ENCODE measurements around the gene DOCK3.

- no peak for TF ChIP-seq POLR2A (IDR thresholded peaks at IDR 0.05; ENCODE audit: low read depth, low read length)
- no peak for TF ChIP-seq POLR2AphosphoS5 (IDR thresholded peaks at IDR 0.05; ENCODE audit: low read depth, low read length)
These were observed 683.1 kb downstream of the DOCK3 start for GRCh38 chr3:51357856-51358255.

Measured in GM12891 (cell line).